ENCODE results near the gene TMEM126A.

DNA sequence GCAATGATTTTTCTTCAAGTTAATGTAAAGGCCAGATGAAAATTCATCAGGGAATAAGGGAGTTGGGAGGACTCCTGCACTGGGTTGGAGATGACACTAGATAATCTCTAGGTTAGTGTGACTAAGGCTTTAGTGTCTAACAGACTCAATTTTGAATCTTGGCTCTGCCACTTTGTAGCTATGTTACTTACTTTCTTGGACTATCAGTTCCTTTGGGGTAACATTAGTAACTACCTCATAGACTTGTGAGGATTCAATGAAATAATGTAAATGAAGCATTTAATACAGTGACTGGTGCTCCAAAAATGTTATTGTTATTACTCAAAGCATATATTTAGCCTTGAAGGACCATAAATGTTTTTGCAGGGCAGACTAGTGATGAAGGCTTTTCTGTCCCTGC is 47.8 kb downstream of the TMEM126A start:
- TF ChIP-seq SP1 (CRISPR knock-in tag; conservative IDR thresholded peaks at IDR 0.05) = no peak
- TF ChIP-seq, protein P1, sequence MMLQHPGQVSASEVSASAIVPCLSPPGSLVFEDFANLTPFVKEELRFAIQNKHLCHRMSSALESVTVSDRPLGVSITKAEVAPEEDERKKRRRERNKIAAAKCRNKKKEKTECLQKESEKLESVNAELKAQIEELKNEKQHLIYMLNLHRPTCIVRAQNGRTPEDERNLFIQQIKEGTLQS (CRISPR knock-in tag; conservative IDR thresholded peaks at IDR 0.05) = no peak
- TF ChIP-seq, protein P2, sequence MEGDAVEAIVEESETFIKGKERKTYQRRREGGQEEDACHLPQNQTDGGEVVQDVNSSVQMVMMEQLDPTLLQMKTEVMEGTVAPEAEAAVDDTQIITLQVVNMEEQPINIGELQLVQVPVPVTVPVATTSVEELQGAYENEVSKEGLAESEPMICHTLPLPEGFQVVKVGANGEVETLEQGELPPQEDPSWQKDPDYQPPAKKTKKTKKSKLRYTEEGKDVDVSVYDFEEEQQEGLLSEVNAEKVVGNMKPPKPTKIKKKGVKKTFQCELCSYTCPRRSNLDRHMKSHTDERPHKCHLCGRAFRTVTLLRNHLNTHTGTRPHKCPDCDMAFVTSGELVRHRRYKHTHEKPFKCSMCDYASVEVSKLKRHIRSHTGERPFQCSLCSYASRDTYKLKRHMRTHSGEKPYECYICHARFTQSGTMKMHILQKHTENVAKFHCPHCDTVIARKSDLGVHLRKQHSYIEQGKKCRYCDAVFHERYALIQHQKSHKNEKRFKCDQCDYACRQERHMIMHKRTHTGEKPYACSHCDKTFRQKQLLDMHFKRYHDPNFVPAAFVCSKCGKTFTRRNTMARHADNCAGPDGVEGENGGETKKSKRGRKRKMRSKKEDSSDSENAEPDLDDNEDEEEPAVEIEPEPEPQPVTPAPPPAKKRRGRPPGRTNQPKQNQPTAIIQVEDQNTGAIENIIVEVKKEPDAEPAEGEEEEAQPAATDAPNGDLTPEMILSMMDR (IDR thresholded peaks at IDR 0.05) = no peak
- TF ChIP-seq, protein P3, sequence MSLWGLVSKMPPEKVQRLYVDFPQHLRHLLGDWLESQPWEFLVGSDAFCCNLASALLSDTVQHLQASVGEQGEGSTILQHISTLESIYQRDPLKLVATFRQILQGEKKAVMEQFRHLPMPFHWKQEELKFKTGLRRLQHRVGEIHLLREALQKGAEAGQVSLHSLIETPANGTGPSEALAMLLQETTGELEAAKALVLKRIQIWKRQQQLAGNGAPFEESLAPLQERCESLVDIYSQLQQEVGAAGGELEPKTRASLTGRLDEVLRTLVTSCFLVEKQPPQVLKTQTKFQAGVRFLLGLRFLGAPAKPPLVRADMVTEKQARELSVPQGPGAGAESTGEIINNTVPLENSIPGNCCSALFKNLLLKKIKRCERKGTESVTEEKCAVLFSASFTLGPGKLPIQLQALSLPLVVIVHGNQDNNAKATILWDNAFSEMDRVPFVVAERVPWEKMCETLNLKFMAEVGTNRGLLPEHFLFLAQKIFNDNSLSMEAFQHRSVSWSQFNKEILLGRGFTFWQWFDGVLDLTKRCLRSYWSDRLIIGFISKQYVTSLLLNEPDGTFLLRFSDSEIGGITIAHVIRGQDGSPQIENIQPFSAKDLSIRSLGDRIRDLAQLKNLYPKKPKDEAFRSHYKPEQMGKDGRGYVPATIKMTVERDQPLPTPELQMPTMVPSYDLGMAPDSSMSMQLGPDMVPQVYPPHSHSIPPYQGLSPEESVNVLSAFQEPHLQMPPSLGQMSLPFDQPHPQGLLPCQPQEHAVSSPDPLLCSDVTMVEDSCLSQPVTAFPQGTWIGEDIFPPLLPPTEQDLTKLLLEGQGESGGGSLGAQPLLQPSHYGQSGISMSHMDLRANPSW (CRISPR knock-in tag; conservative IDR thresholded peaks at IDR 0.05; ENCODE audit: low read depth) = no peak
- TF ChIP-seq, protein P4, sequence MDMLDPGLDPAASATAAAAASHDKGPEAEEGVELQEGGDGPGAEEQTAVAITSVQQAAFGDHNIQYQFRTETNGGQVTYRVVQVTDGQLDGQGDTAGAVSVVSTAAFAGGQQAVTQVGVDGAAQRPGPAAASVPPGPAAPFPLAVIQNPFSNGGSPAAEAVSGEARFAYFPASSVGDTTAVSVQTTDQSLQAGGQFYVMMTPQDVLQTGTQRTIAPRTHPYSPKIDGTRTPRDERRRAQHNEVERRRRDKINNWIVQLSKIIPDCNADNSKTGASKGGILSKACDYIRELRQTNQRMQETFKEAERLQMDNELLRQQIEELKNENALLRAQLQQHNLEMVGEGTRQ (CRISPR knock-in tag; IDR thresholded peaks at IDR 0.05) = no peak
- TF ChIP-seq, protein P5, sequence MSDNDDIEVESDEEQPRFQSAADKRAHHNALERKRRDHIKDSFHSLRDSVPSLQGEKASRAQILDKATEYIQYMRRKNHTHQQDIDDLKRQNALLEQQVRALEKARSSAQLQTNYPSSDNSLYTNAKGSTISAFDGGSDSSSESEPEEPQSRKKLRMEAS (CRISPR knock-in tag; IDR thresholded peaks at IDR 0.05) = no peak
- no peak for TF ChIP-seq FOXK1 (CRISPR knock-in tag; IDR thresholded peaks at IDR 0.05)
- TF ChIP-seq, protein P6, sequence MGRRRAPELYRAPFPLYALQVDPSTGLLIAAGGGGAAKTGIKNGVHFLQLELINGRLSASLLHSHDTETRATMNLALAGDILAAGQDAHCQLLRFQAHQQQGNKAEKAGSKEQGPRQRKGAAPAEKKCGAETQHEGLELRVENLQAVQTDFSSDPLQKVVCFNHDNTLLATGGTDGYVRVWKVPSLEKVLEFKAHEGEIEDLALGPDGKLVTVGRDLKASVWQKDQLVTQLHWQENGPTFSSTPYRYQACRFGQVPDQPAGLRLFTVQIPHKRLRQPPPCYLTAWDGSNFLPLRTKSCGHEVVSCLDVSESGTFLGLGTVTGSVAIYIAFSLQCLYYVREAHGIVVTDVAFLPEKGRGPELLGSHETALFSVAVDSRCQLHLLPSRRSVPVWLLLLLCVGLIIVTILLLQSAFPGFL (CRISPR knock-in tag; IDR thresholded peaks at IDR 0.05; ENCODE audit: borderline replicate concordance) = no peak
- TF ChIP-seq, protein P7, sequence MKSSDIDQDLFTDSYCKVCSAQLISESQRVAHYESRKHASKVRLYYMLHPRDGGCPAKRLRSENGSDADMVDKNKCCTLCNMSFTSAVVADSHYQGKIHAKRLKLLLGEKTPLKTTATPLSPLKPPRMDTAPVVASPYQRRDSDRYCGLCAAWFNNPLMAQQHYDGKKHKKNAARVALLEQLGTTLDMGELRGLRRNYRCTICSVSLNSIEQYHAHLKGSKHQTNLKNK (CRISPR knock-in tag; IDR thresholded peaks at IDR 0.05) = no peak
- TF ChIP-seq, protein P8, sequence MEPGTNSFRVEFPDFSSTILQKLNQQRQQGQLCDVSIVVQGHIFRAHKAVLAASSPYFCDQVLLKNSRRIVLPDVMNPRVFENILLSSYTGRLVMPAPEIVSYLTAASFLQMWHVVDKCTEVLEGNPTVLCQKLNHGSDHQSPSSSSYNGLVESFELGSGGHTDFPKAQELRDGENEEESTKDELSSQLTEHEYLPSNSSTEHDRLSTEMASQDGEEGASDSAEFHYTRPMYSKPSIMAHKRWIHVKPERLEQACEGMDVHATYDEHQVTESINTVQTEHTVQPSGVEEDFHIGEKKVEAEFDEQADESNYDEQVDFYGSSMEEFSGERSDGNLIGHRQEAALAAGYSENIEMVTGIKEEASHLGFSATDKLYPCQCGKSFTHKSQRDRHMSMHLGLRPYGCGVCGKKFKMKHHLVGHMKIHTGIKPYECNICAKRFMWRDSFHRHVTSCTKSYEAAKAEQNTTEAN (CRISPR knock-in tag; IDR thresholded peaks at IDR 0.05) = no peak
- TF ChIP-seq, protein P9, sequence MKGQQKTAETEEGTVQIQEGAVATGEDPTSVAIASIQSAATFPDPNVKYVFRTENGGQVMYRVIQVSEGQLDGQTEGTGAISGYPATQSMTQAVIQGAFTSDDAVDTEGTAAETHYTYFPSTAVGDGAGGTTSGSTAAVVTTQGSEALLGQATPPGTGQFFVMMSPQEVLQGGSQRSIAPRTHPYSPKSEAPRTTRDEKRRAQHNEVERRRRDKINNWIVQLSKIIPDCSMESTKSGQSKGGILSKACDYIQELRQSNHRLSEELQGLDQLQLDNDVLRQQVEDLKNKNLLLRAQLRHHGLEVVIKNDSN (CRISPR knock-in tag; IDR thresholded peaks at IDR 0.05) = no peak
